ENCODE results near the gene MIAT.

- TF ChIP-seq CTCF (IDR thresholded peaks at IDR 0.05), result no peak
- TF ChIP-seq POLR2A (IDR thresholded peaks at IDR 0.05), result no peak
- TF ChIP-seq EP300 (IDR thresholded peaks at IDR 0.05), result no peak
These were observed 43.1 kb downstream of the MIAT start for GRCh38 chr22:26700462-26700861.
